ENCODE data around the gene RTEL1. TPM values are rescaled to one million over a fixed set of nuclear protein-coding genes. Genes with fewer than 3 reads are reported as not detected.
A peak's percentile ranks its signal among the peaks of the same experiment; 100 is the strongest.
"Not testable (repeated sequence)": the region's sequence is repeated elsewhere in the genome, so short reads cannot be mapped to it uniquely, and the experiment has no call there.

The RTEL1 gene
- total RNA-seq, 1 experiment from 2014 or later, result 6.4 TPM

DNA sequence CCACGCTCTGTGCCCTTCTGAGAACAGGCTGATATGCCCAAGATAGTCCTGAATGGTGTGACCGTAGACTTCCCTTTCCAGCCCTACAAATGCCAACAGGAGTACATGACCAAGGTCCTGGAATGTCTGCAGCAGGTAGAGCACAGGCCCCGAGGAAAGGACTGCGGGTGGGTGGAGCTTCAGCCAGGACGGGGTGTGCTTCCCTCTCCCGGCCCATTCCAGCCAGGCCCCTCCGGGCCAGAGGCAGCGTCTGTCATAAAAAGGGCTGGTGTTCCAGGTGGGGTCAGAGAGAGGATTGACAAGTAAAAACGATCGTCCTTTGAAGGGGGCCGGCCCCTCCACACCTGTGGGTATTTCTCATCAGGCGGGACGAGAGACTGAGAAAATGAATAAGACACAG lies 1.3 kb downstream of the RTEL1 start:
- no peaks in the 10 kb centered on the region for H3K9me3 ChIP-seq (ENCODE audit: low read length)
- peaks cover 16% of the 10 kb centered on the region for H3K79me2 ChIP-seq (ENCODE audit: low read length)
- H3K4me1 ChIP-seq (ENCODE audit: low read length), result peaks cover 18% of the 10 kb centered on the region
- no peaks in the 10 kb centered on the region for H4K20me1 ChIP-seq (ENCODE audit: insufficient read depth, low read depth, low read length)
- H3K9ac ChIP-seq (ENCODE audit: low read length), result peak overlapping the region; percentile 93
- H2AFZ ChIP-seq (ENCODE audit: low read length), result no peak overlapping the region
- H3K4me2 ChIP-seq (ENCODE audit: low read depth, low read length, poor library complexity, severe bottlenecking), result peak overlapping the region; percentile 91
- no peaks in the 10 kb centered on the region for H3K36me3 ChIP-seq (ENCODE audit: insufficient read depth, low read length)
- no peaks in the 10 kb centered on the region for H3K27me3 ChIP-seq (ENCODE audit: low read length)
- no peak for DNase-seq
- no peak overlapping the region for H3K27ac ChIP-seq (ENCODE audit: low read length)
- H3K4me3 ChIP-seq (ENCODE audit: low read length), result peak overlapping the region; percentile 98
- H3K9me2 ChIP-seq (replicated peaks; ENCODE audit: insufficient read depth, low read length), result no peaks in the 10 kb centered on the region

DNA sequence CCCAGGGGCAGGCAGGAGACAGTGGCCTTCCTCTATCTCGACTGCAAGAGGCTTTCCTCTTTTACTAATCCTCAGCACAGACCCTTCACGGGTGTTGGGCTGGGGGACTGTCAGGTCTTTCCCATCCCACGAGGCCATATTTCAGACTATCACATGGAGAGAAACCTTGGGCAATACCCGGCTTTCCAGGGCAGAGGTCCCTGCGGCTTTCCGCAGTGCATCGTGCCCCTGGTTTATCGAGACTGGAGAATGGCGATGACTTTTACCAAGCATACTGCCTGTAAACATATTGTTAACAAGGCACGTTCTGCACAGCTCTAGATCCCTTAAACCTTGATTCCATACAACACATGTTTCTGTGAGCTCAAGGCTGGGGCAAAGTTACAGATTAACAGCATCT lies 2.1 kb downstream of the RTEL1 start:
- H3K36me3 ChIP-seq (ENCODE audit: insufficient read depth, low read length); H3K4me3 ChIP-seq (ENCODE audit: low read length); H4K20me1 ChIP-seq (ENCODE audit: insufficient read depth, low read depth, low read length); H3K27me3 ChIP-seq (ENCODE audit: low read length); H3K4me2 ChIP-seq (ENCODE audit: low read depth, low read length, poor library complexity, severe bottlenecking); H3K27ac ChIP-seq (ENCODE audit: low read length); H3K9me2 ChIP-seq (replicated peaks; ENCODE audit: insufficient read depth, low read length); H3K9me3 ChIP-seq (ENCODE audit: low read length); DNase-seq; H3K9ac ChIP-seq (ENCODE audit: low read length); H2AFZ ChIP-seq (ENCODE audit: low read length): not testable (repeated sequence)
- peaks cover 18% of the 10 kb centered on the region for H3K4me1 ChIP-seq (ENCODE audit: low read length)
- H3K79me2 ChIP-seq (ENCODE audit: low read length), result peaks cover 16% of the 10 kb centered on the region

GRCh38 chr20:63660622-63661021 lies 2.5 kb downstream of the RTEL1 start:
- DNase-seq, result no peak
- Histone ChIP-seq H3K9me2 (replicated peaks; ENCODE audit: insufficient read depth, low read length) (no peaks in the 10 kb centered on the region), H3K79me2 (ENCODE audit: low read length) (peaks cover 16% of the 10 kb centered on the region), H3K4me1 (ENCODE audit: low read length) (peaks cover 18% of the 10 kb centered on the region), H3K4me2 (ENCODE audit: low read depth, low read length, poor library complexity, severe bottlenecking) (no peak overlapping the region), H4K20me1 (ENCODE audit: insufficient read depth, low read depth, low read length) (no peaks in the 10 kb centered on the region), H3K4me3 (ENCODE audit: low read length) (no peak overlapping the region), H3K27ac (ENCODE audit: low read length) (no peak overlapping the region), H3K27me3 (ENCODE audit: low read length) (no peaks in the 10 kb centered on the region), H3K9ac (ENCODE audit: low read length) (no peak overlapping the region), H3K9me3 (ENCODE audit: low read length) (no peaks in the 10 kb centered on the region), H2AFZ (ENCODE audit: low read length) (no peak overlapping the region), H3K36me3 (ENCODE audit: insufficient read depth, low read length) (no peaks in the 10 kb centered on the region)

GRCh38 chr20:63661108-63661507 lies 3.0 kb downstream of the RTEL1 start:
- no peaks in the 10 kb centered on the region for H3K36me3 ChIP-seq (ENCODE audit: insufficient read depth, low read length)
- no peak overlapping the region for H3K9ac ChIP-seq (ENCODE audit: low read length)
- H4K20me1 ChIP-seq (ENCODE audit: insufficient read depth, low read depth, low read length), result no peaks in the 10 kb centered on the region
- no peaks in the 10 kb centered on the region for H3K9me2 ChIP-seq (replicated peaks; ENCODE audit: insufficient read depth, low read length)
- no peak overlapping the region for H3K27ac ChIP-seq (ENCODE audit: low read length)
- no peak overlapping the region for H3K4me3 ChIP-seq (ENCODE audit: low read length)
- peaks cover 16% of the 10 kb centered on the region for H3K79me2 ChIP-seq (ENCODE audit: low read length)
- no peaks in the 10 kb centered on the region for H3K27me3 ChIP-seq (ENCODE audit: low read length)
- no peaks in the 10 kb centered on the region for H3K9me3 ChIP-seq (ENCODE audit: low read length)
- H2AFZ ChIP-seq (ENCODE audit: low read length), result no peak overlapping the region
- DNase-seq, result no peak
- peaks cover 18% of the 10 kb centered on the region for H3K4me1 ChIP-seq (ENCODE audit: low read length)
- H3K4me2 ChIP-seq (ENCODE audit: low read depth, low read length, poor library complexity, severe bottlenecking), result no peak overlapping the region

- no peak overlapping the region for H3K9ac ChIP-seq (ENCODE audit: low read length)
- no peaks in the 10 kb centered on the region for H4K20me1 ChIP-seq (ENCODE audit: insufficient read depth, low read depth, low read length)
- H3K9me2 ChIP-seq (replicated peaks; ENCODE audit: insufficient read depth, low read length), result no peaks in the 10 kb centered on the region
- no peaks in the 10 kb centered on the region for H3K27me3 ChIP-seq (ENCODE audit: low read length)
- DNase-seq, result no peak
- H3K4me1 ChIP-seq (ENCODE audit: low read length), result peaks cover 17% of the 10 kb centered on the region
- peaks cover 16% of the 10 kb centered on the region for H3K79me2 ChIP-seq (ENCODE audit: low read length)
- no peak overlapping the region for H3K4me3 ChIP-seq (ENCODE audit: low read length)
- no peaks in the 10 kb centered on the region for H3K36me3 ChIP-seq (ENCODE audit: insufficient read depth, low read length)
- H2AFZ ChIP-seq (ENCODE audit: low read length), result no peak overlapping the region
- H3K9me3 ChIP-seq (ENCODE audit: low read length), result no peaks in the 10 kb centered on the region
- no peak overlapping the region for H3K27ac ChIP-seq (ENCODE audit: low read length)
- no peak overlapping the region for H3K4me2 ChIP-seq (ENCODE audit: low read depth, low read length, poor library complexity, severe bottlenecking)
These were observed 4.1 kb downstream of the RTEL1 start for GRCh38 chr20:63661959-63662812.

GRCh38 chr20:63662813-63663189 lies 4.7 kb downstream of the RTEL1 start:
- Histone ChIP-seq H3K4me3 (ENCODE audit: low read length) (no peak overlapping the region), H3K9me2 (replicated peaks; ENCODE audit: insufficient read depth, low read length) (no peaks in the 10 kb centered on the region), H3K36me3 (ENCODE audit: insufficient read depth, low read length) (no peaks in the 10 kb centered on the region), H3K4me1 (ENCODE audit: low read length) (peaks cover 10% of the 10 kb centered on the region), H3K27ac (ENCODE audit: low read length) (no peak overlapping the region), H3K27me3 (ENCODE audit: low read length) (no peaks in the 10 kb centered on the region), H3K79me2 (ENCODE audit: low read length) (peaks cover 16% of the 10 kb centered on the region), H3K9me3 (ENCODE audit: low read length) (no peaks in the 10 kb centered on the region), H3K9ac (ENCODE audit: low read length) (no peak overlapping the region), H4K20me1 (ENCODE audit: insufficient read depth, low read depth, low read length) (no peaks in the 10 kb centered on the region), H3K4me2 (ENCODE audit: low read depth, low read length, poor library complexity, severe bottlenecking) (no peak overlapping the region), H2AFZ (ENCODE audit: low read length) (no peak overlapping the region)
- DNase-seq, result no peak

- Histone ChIP-seq H3K9me2 (replicated peaks; ENCODE audit: insufficient read depth, low read length) (no peaks in the 10 kb centered on the region), H3K4me2 (ENCODE audit: low read depth, low read length, poor library complexity, severe bottlenecking) (no peak overlapping the region), H4K20me1 (ENCODE audit: insufficient read depth, low read depth, low read length) (no peaks in the 10 kb centered on the region), H3K79me2 (ENCODE audit: low read length) (peaks cover 16% of the 10 kb centered on the region), H3K4me1 (ENCODE audit: low read length) (peaks cover 9% of the 10 kb centered on the region), H2AFZ (ENCODE audit: low read length) (no peak overlapping the region), H3K27me3 (ENCODE audit: low read length) (no peaks in the 10 kb centered on the region), H3K4me3 (ENCODE audit: low read length) (no peak overlapping the region), H3K9ac (ENCODE audit: low read length) (no peak overlapping the region), H3K9me3 (ENCODE audit: low read length) (no peaks in the 10 kb centered on the region), H3K27ac (ENCODE audit: low read length) (no peak overlapping the region), H3K36me3 (ENCODE audit: insufficient read depth, low read length) (no peaks in the 10 kb centered on the region)
- DNase-seq, result no peak
These were observed 5.4 kb downstream of the RTEL1 start for GRCh38 chr20:63663332-63664066.

DNA sequence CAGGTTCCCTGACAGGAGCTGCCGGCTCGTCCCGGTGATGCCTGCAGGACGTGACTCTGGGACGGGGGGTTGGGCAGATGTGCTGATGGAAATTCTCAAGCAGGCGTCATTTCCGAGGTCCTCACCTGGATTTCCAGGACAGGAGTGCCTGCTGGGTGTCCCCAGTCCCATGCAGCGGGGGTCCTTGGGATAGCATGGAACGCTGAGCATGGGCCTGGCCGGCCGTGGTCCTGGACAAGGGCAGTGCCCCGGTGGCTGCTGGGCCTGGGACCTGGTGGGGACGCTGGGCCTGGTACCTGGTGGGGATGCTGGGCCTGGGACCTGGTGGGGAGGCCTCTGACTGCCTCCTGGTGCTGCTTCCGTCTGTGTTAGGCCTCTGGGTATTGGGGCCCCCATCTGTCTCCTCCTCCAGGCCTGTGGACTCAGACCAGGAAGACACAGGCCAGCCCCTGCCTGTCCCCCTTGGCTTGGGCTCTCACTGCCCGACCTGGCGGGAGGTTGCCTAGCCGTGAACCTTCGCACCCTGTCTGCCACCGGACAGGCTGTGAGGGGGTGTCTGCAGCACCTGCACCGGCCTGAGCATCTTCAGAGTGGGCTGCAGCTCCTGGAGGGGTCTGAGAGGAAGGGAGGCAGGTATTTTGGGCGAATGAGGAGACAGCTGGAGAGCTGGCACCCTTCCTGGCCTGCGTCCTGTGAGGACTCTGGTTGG lies 6.2 kb downstream of the RTEL1 start:
- Histone ChIP-seq H4K20me1 (ENCODE audit: insufficient read depth, low read depth, low read length) (no peaks in the 10 kb centered on the region), H3K4me3 (ENCODE audit: low read length) (no peak overlapping the region), H3K27me3 (ENCODE audit: low read length) (no peaks in the 10 kb centered on the region), H3K4me2 (ENCODE audit: low read depth, low read length, poor library complexity, severe bottlenecking) (no peak overlapping the region), H3K27ac (ENCODE audit: low read length) (no peak overlapping the region), H3K9me3 (ENCODE audit: low read length) (no peaks in the 10 kb centered on the region), H2AFZ (ENCODE audit: low read length) (no peak overlapping the region), H3K4me1 (ENCODE audit: low read length) (peaks cover 5% of the 10 kb centered on the region), H3K79me2 (ENCODE audit: low read length) (peaks cover 8% of the 10 kb centered on the region), H3K9ac (ENCODE audit: low read length) (no peak overlapping the region), H3K36me3 (ENCODE audit: insufficient read depth, low read length) (peaks cover 7% of the 10 kb centered on the region; the same call in 1 of the 2 replicates), H3K9me2 (replicated peaks; ENCODE audit: insufficient read depth, low read length) (no peaks in the 10 kb centered on the region)
- DNase-seq, result no peak
